ENCODE results near the gene RHOF. TPM values are rescaled to one million over a fixed set of nuclear protein-coding genes. Genes with fewer than 3 reads are reported as not detected.

RHOF gene
- total and polyA plus RNA-seq, 8 donors = 2.8 to 12.6 (median 4.9) TPM

DNA sequence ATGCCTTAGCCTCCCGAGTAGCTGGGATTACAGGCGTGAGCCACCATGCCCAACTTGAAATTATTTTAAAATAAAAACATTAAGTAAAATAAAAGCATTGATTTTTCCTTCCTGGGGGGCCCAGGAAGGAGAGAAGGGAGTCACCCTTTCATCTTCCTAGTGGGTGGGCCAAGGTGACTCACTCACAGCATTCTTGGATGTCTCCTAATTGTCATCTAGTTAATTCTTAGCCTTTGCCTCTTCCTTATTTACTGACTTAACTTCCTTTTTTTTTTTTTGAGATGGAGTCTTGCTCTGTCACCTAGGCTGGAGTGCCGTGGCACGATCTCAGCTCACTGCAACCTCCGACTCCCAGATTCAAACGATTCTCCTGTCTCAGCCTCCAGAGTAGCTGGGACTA is 51.7 kb downstream of the RHOF start:
- Histone ChIP-seq H3K4me1 (no peaks in the 10 kb centered on the region), H3K4me3 (no peak overlapping the region), H3K9me3 (no peaks in the 10 kb centered on the region), H3K36me3 (no peaks in the 10 kb centered on the region), H3K27ac (no peak overlapping the region), H3K27me3 (no peaks in the 10 kb centered on the region)
- DNase-seq (no peak), ATAC-seq (no peak), FAIRE-seq (no peak)
- TF ChIP-seq CTCF (IDR thresholded peaks at IDR 0.05) = no peak
- 93 to 94% methylated on average over 6 of the region's 6 CpGs for WGBS, 2 donors
- intact Hi-C loops (cut with DNase I) = no loop called here

GRCh38 chr12:121740847-121741246 is 52.6 kb downstream of the RHOF start:
- no peaks in the 10 kb centered on the region for H3K9me3 ChIP-seq
- no peaks in the 10 kb centered on the region for H3K4me1 ChIP-seq
- intact Hi-C loops (cut with DNase I) = no loop called here
- H3K27me3 ChIP-seq = no peaks in the 10 kb centered on the region
- TF ChIP-seq CTCF (IDR thresholded peaks at IDR 0.05) = no peak
- no peak for FAIRE-seq
- H3K27ac ChIP-seq = no peak overlapping the region
- no peak for DNase-seq
- H3K36me3 ChIP-seq = no peaks in the 10 kb centered on the region
- WGBS, 2 donors = 94% methylated on average over 4 of the region's 4 CpGs
- no peak for ATAC-seq
- no peak overlapping the region for H3K4me3 ChIP-seq

GRCh38 chr12:121738340-121738858 is 55.1 kb downstream of the RHOF start:
- WGBS, 2 donors = 84% methylated on average over 9 of the region's 9 CpGs
- intact Hi-C loops (cut with DNase I) = no loop called here
- FAIRE-seq (no peak), DNase-seq (no peak), ATAC-seq (no peak)
- no peak overlapping the region for H3K4me3 ChIP-seq
- H3K4me1 ChIP-seq = no peaks in the 10 kb centered on the region
- H3K27me3 ChIP-seq = no peaks in the 10 kb centered on the region
- H3K27ac ChIP-seq = no peak overlapping the region
- no peaks in the 10 kb centered on the region for H3K9me3 ChIP-seq
- no peaks in the 10 kb centered on the region for H3K36me3 ChIP-seq
- no peak for TF ChIP-seq CTCF (IDR thresholded peaks at IDR 0.05)

GRCh38 chr12:121733849-121734248 is 59.6 kb downstream of the RHOF start:
- ATAC-seq = no peak
- H3K27me3 ChIP-seq = no peaks in the 10 kb centered on the region
- TF ChIP-seq CTCF (IDR thresholded peaks at IDR 0.05) = no peak

GRCh38 chr12:121731473-121731872 is 62.0 kb downstream of the RHOF start:
- FAIRE-seq = no peak
- no peak for TF ChIP-seq CTCF (IDR thresholded peaks at IDR 0.05)
- intact Hi-C loops (cut with DNase I) = no loop called here
- no peak for DNase-seq
- Histone ChIP-seq H3K9me3 (no peaks in the 10 kb centered on the region), H3K4me1 (no peaks in the 10 kb centered on the region), H3K27ac (no peak overlapping the region), H3K4me3 (no peak overlapping the region), H3K36me3 (no peaks in the 10 kb centered on the region), H3K27me3 (no peaks in the 10 kb centered on the region)
- ATAC-seq = no peak
- WGBS, 2 donors = 91 to 93% methylated on average over 7 of the region's 7 CpGs

More at GRCh38 chr12:121733849-121734248, 59.6 kb downstream of the RHOF start:
- intact Hi-C loops (cut with DNase I) = no loop called here
- no peak overlapping the region for H3K27ac ChIP-seq
- no peak for FAIRE-seq
- no peaks in the 10 kb centered on the region for H3K4me1 ChIP-seq
- no peak for DNase-seq
- no peaks in the 10 kb centered on the region for H3K36me3 ChIP-seq
- no peaks in the 10 kb centered on the region for H3K9me3 ChIP-seq
- 91 to 93% methylated on average over 8 of the region's 8 CpGs for WGBS, 2 donors
- H3K4me3 ChIP-seq = no peak overlapping the region

Measured in pancreas (tissue), 10 donors.